K562 (cell line): ENCODE results near the gene SORT1. TPM values are rescaled to one million over a fixed set of nuclear protein-coding genes. Genes with fewer than 3 reads are reported as not detected.

Experiments used
- CBFA2T3 ChIP-seq: fragments of 450-650 bp; IDR thresholded peaks from 2 replicates; pipeline ENCODE4 v1.6.1; 2017
- CBX5 ChIP-seq: IDR thresholded peaks from 2 replicates; pipeline ENCODE4 v1.6.1; 2014; ENCODE audit warnings: low read depth, borderline replicate concordance
- CC2D1A ChIP-seq: fragments of 450-650 bp; IDR thresholded peaks from 2 replicates; pipeline ENCODE4 v1.6.1; 2017; ENCODE audit warnings: mild to moderate bottlenecking
- MXI1 ChIP-seq: IDR thresholded peaks from 2 replicates; pipeline ENCODE4 v1.6.1; 2011; ENCODE audit warnings: low read depth, mild to moderate bottlenecking, improper control_type of control experiment, low read length
- NFIX ChIP-seq: fragments of 250-450 bp; sonication (Bioruptor Pico); IDR thresholded peaks from 2 replicates; pipeline ENCODE4 v1.4.0; 2020; ENCODE audit warnings: low read depth, mild to moderate bottlenecking, moderate library complexity
- NR2C2 ChIP-seq, 2 experiments: fragments of 200-800 bp in 1 of 2; sonication (Bioruptor generic) in 1 of 2; sonication (generic) in 1 of 2; formaldehyde crosslinking in 1 of 2; IDR thresholded peaks; 2 replicates each; pipeline versions ENCODE4 v1.6.1 to v1.8.0; 2016 to 2022; ENCODE audit warnings: mild to moderate bottlenecking in 1 of 2, missing compliant biosample characterization in 1 of 2, missing genetic modification characterization in 1 of 2, missing genetic modification reagents in 1 of 2
- RERE ChIP-seq: sonication (generic); formaldehyde crosslinking; IDR thresholded peaks from 2 replicates; pipeline ENCODE4 v1.8.0; 2023; ENCODE audit warnings: missing genetic modification reagents, mild to moderate bottlenecking, borderline replicate concordance
- SRSF9 ChIP-seq: fragments of 200-400 bp; formaldehyde crosslinking; IDR thresholded peaks from 2 replicates; pipeline ENCODE4 v1.6.1; 2017; ENCODE audit warnings: low read depth, low read length, borderline replicate concordance
- STAT5B ChIP-seq: fragments of 250-450 bp; sonication (Bioruptor Pico); IDR thresholded peaks from 2 replicates; pipeline ENCODE4 v1.8.0; 2021; ENCODE audit warnings: mild to moderate bottlenecking, inconsistent platforms
- TRIM28 ChIP-seq: fragments of 450-650 bp; IDR thresholded peaks from 2 replicates; pipeline ENCODE4 v1.6.1; 2017
- XRCC3 ChIP-seq: fragments of 450-650 bp; IDR thresholded peaks from 2 replicates; pipeline ENCODE4 v1.6.1; 2017; ENCODE audit warnings: mild to moderate bottlenecking, moderate library complexity
- ZNF133 ChIP-seq: fragments of 250-450 bp; sonication (Bioruptor Pico); IDR thresholded peaks from 2 replicates; pipeline ENCODE4 v1.4.0; 2020; ENCODE audit warnings: mild to moderate bottlenecking
- ZNF143 ChIP-seq: sonication (generic); formaldehyde crosslinking; IDR thresholded peaks from 2 replicates; pipeline ENCODE4 v1.9.0; 2022; ENCODE audit warnings: mild to moderate bottlenecking, missing genetic modification reagents
- ZNF696 ChIP-seq: fragments of 250-450 bp; sonication (Bioruptor Pico); conservative IDR thresholded peaks from 2 replicates; pipeline ENCODE4 v1.4.0; 2020; ENCODE audit warnings: mild to moderate bottlenecking, moderate library complexity
- polyA plus RNA-seq, 8 experiments: library from polyadenylated mRNA; depleted of rRNA in 4 of 8; stranded (reverse) in 5 of 8; unstranded in 3 of 8; fragments of >200 nt; fragmentation: Nextera tagmentation in 2 of 8; fragmentation: Illumina TruSeq in 1 of 8; extraction: Ambion mirVana in 2 of 8; extraction: Trizol in 1 of 8; gene quantifications; 2 replicates each; pipeline versions ENCODE4 v1.2.1 to v1.2.3, GENCODE V29; 2011 to 2014; ENCODE audit warnings: inconsistent platforms in 1 of 8, missing spikeins in 1 of 8
- total RNA-seq, 7 experiments: library from RNA; depleted of rRNA in 6 of 7; stranded (reverse); fragments of >200 nt in 6 of 7; fragmentation: Illumina TruSeq in 2 of 7; extraction: Trizol in 2 of 7; gene quantifications; 2 replicates each; pipeline versions ENCODE4 v1.2.1 to v1.2.3, GENCODE V29; 2011 to 2021; ENCODE audit warnings: low replicate concordance in 1 of 7
- TF ChIP-seq, protein P1 (sequence below), 2 experiments: fragments of 150-350 bp in 1 of 2; IDR thresholded peaks; 2 replicates each; pipeline ENCODE4 v1.6.1; 2012 to 2016; ENCODE audit warnings: low read depth in 2 of 2, low read length in 2 of 2, mild to moderate bottlenecking in 1 of 2, moderate library complexity in 1 of 2
- TF ChIP-seq, protein P2 (sequence below): fragments of 250-450 bp; sonication (Bioruptor Pico); IDR thresholded peaks from 2 replicates; pipeline ENCODE4 v1.4.0; 2020; ENCODE audit warnings: mild to moderate bottlenecking

SORT1 gene
- total and polyA plus RNA-seq, 9 of the 15 experiments (the other 6 are each of a cell fraction or from before 2014, with no cell fraction given) = 27.4 to 112 (median 65.0) TPM

DNA sequence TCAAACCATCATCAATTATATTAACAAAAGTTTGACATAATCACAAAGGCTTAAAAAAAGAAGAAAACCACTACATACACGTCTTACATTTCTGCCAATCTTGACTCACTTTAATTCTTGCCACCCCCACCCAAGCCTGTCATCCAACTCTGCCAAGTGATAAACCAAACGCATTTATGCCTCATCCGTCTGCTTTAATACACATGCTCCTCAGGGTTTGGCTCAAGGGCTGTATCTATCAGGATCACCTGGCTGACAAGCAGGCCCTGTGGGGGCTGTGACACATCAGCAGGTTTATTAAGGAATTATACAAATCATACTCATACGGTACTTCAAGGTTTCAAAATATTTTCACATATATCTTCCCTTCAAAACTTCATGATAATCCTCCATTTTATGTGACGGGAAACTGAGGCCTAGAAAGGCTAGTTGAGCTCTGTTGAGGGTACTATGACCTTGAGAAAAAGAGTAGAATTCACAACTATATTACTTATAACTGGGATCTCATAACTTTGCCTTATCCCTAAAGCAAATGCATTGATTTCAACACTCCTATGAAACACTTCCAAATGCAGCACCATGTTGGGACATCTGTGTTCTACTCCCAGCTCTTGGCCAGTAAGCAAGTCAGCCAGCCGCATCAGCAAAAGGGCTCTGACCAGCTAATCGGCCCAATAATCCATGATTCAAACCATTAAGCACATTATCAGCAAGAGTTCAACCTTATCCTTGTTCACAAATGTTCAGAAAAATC is 8.7 kb downstream of the SORT1 start (continued):
- no peak for TF ChIP-seq RERE (CRISPR knock-in tag)
- TF ChIP-seq ZNF696 (CRISPR knock-in tag) = no peak
- TF ChIP-seq CBX5 = no peak
- no peak for TF ChIP-seq NFIX (CRISPR knock-in tag)
- TF ChIP-seq MXI1 = peak; percentile 51; the same call in 1 of the 2 replicates
- no peak for TF ChIP-seq CC2D1A
- TF ChIP-seq ZNF133 (CRISPR knock-in tag) = no peak
- TF ChIP-seq SRSF9 = no peak
- no peak for TF ChIP-seq STAT5B (CRISPR knock-in tag)
- TF ChIP-seq XRCC3 = no peak
- no peak for TF ChIP-seq ZNF143 (CRISPR knock-in tag)
- TF ChIP-seq, protein P1, sequence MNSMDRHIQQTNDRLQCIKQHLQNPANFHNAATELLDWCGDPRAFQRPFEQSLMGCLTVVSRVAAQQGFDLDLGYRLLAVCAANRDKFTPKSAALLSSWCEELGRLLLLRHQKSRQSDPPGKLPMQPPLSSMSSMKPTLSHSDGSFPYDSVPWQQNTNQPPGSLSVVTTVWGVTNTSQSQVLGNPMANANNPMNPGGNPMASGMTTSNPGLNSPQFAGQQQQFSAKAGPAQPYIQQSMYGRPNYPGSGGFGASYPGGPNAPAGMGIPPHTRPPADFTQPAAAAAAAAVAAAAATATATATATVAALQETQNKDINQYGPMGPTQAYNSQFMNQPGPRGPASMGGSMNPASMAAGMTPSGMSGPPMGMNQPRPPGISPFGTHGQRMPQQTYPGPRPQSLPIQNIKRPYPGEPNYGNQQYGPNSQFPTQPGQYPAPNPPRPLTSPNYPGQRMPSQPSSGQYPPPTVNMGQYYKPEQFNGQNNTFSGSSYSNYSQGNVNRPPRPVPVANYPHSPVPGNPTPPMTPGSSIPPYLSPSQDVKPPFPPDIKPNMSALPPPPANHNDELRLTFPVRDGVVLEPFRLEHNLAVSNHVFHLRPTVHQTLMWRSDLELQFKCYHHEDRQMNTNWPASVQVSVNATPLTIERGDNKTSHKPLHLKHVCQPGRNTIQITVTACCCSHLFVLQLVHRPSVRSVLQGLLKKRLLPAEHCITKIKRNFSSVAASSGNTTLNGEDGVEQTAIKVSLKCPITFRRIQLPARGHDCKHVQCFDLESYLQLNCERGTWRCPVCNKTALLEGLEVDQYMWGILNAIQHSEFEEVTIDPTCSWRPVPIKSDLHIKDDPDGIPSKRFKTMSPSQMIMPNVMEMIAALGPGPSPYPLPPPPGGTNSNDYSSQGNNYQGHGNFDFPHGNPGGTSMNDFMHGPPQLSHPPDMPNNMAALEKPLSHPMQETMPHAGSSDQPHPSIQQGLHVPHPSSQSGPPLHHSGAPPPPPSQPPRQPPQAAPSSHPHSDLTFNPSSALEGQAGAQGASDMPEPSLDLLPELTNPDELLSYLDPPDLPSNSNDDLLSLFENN (IDR thresholded peaks at IDR 0.05; ENCODE audit: low read depth in 2 of 2, low read length in 2 of 2) = peak in 1 of 2 experiments; percentile 39; a peak in 1 of 4 replicates
- 0 out of 2 replicates have a peak, but pooled peaks have one; percentile 17 for TF ChIP-seq TRIM28
- peak; percentile 74 for TF ChIP-seq CBFA2T3
- no peak for TF ChIP-seq NR2C2 (CRISPR knock-in tag; IDR thresholded peaks at IDR 0.05)
- no peak for TF ChIP-seq NR2C2 (tag; IDR thresholded peaks at IDR 0.05)
- TF ChIP-seq, protein P2, sequence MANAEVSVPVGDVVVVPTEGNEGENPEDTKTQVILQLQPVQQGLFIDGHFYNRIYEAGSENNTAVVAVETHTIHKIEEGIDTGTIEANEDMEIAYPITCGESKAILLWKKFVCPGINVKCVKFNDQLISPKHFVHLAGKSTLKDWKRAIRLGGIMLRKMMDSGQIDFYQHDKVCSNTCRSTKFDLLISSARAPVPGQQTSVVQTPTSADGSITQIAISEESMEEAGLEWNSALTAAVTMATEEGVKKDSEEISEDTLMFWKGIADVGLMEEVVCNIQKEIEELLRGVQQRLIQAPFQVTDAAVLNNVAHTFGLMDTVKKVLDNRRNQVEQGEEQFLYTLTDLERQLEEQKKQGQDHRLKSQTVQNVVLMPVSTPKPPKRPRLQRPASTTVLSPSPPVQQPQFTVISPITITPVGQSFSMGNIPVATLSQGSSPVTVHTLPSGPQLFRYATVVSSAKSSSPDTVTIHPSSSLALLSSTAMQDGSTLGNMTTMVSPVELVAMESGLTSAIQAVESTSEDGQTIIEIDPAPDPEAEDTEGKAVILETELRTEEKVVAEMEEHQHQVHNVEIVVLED (CRISPR knock-in tag) = no peak
